Mesendoderm (in vitro differentiated cells): ENCODE measurements around the gene PARD6A.

Experiments used
- DNase-seq: peaks from one replicate; pipeline ENCODE4 v3.0.0; 2013
- H2AK5ac ChIP-seq: 2 replicates; pipeline ENCODE4 v1.6.1; 2013; ENCODE audit warnings: low read length, inconsistent platforms
- H2BK120ac ChIP-seq: 2 replicates; pipeline ENCODE4 v1.6.1; 2013; ENCODE audit warnings: low read depth, mild to moderate bottlenecking, low read length, moderate library complexity, mixed read lengths
- H2BK15ac ChIP-seq: replicated peaks from 2 replicates; pipeline ENCODE4 v1.6.1; 2013; ENCODE audit warnings: low read depth, mild to moderate bottlenecking, moderate library complexity
- H2BK5ac ChIP-seq: 2 replicates; pipeline ENCODE4 v1.6.1; 2013; ENCODE audit warnings: low read length, inconsistent platforms
- H3K18ac ChIP-seq: 2 replicates; pipeline ENCODE4 v1.6.1; 2013; ENCODE audit warnings: mild to moderate bottlenecking, low read length, mixed read lengths
- H3K23ac ChIP-seq: one replicate; pipeline ENCODE4 v1.6.1; 2013; ENCODE audit warnings: low read length
- H3K27ac ChIP-seq: 2 replicates; pipeline ENCODE4 v1.5.1; 2013; ENCODE audit warnings: low read depth, mild to moderate bottlenecking, inconsistent platforms, low read length, moderate library complexity
- H3K27me3 ChIP-seq: 2 replicates; pipeline ENCODE4 v1.6.1; 2013; ENCODE audit warnings: low read length, control low read depth, mild to moderate bottlenecking, inconsistent platforms; ENCODE audit not compliant: insufficient read depth, poor library complexity
- H3K36me3 ChIP-seq: 2 replicates; pipeline ENCODE4 v1.6.1; 2013; ENCODE audit warnings: low read length, inconsistent platforms; ENCODE audit not compliant: control insufficient read depth, insufficient read depth
- H3K4ac ChIP-seq: one replicate; pipeline ENCODE4 v1.6.1; 2013; ENCODE audit warnings: low read depth, mild to moderate bottlenecking, low read length, moderate library complexity
- H3K4me1 ChIP-seq: 2 replicates; pipeline ENCODE4 v1.6.1; 2013; ENCODE audit warnings: low read depth, low read length, inconsistent platforms; ENCODE audit not compliant: control insufficient read depth
- H3K4me2 ChIP-seq: 2 replicates; pipeline ENCODE4 v1.6.1; 2013; ENCODE audit warnings: low read length
- H3K4me3 ChIP-seq: 2 replicates; pipeline ENCODE4 v1.5.1; 2013; ENCODE audit warnings: mild to moderate bottlenecking, low read length
- H3K56ac ChIP-seq: one replicate; pipeline ENCODE4 v1.6.1; 2013; ENCODE audit warnings: low read length
- H3K79me1 ChIP-seq: 2 replicates; pipeline ENCODE4 v1.6.1; 2013; ENCODE audit warnings: low read length, inconsistent platforms
- H3K79me2 ChIP-seq: 2 replicates; pipeline ENCODE4 v1.6.1; 2013; ENCODE audit warnings: mild to moderate bottlenecking, low read length; ENCODE audit not compliant: control insufficient read depth, insufficient read depth
- H3K9ac ChIP-seq: 2 replicates; pipeline ENCODE4 v1.6.1; 2013; ENCODE audit warnings: low read length, inconsistent platforms
- H4K5ac ChIP-seq: one replicate; pipeline ENCODE4 v1.6.1; 2013; ENCODE audit warnings: low read length
- H4K8ac ChIP-seq: one replicate; pipeline ENCODE4 v1.6.1; 2013; ENCODE audit warnings: low read depth, mild to moderate bottlenecking, control low read depth, low read length, moderate library complexity
- WGBS: extraction: QIAGEN DNeasy Blood & Tissue Kit; methylation state at CpG from one replicate; pipeline ENCODE4 v1.1.7; 2013; ENCODE audit warnings: low lambda C conversion rate, missing lambda C conversion rate; ENCODE audit not compliant: insufficient coverage; ENCODE audit errors: extremely low coverage; 5-methylcytosine and 5-hydroxymethylcytosine counted together

PARD6A gene

DNA sequence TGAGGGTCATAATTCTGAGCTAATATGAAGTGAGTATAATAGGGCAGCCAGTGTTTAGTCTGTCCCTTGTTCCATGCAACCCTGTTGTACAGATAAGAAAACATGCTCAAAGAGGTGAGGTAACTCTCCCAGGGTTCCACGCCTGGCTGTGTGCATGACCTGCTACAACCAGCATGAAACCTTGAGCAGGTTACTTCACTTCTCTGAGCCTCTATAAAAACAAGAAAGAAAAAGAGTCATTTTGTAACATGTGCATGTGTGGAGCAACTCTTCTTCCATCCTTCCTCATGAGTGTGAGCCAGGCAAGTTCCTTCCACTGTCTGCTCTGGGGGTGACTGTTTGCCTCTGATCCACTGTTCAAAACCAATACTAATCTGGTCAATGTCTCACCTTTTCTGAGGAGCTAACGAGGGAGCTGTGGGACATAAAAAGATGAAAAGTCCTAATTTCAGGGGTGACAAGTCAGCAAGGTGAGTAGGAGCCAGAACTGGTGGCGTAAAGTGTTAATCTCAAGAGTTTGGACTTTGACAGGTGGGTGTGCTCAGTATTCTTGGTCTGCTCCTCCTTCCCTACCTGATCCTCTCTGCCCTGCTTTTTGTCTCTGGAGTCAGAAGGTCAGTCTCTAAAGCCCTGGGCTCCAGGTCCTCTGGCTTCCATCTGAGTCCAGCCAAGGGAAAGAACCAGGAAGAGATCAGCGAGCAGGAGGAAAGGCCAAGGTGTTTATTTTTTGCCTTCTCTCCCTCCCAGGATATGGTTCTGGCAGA is 36.8 kb downstream of the PARD6A start:
- H4K8ac ChIP-seq, result no peak overlapping the region
- H2AK5ac ChIP-seq, result no peak overlapping the region
- H3K9ac ChIP-seq, result no peak overlapping the region
- H2BK15ac ChIP-seq, result no peak overlapping the region
- peaks cover 7% of the 10 kb centered on the region for H3K79me1 ChIP-seq
- no peak overlapping the region for H4K5ac ChIP-seq
- no peak overlapping the region for H2BK5ac ChIP-seq
- no peaks in the 10 kb centered on the region for H3K36me3 ChIP-seq
- no peak overlapping the region for H2BK120ac ChIP-seq
- H3K79me2 ChIP-seq, result no peaks in the 10 kb centered on the region
- H3K4me1 ChIP-seq, result no peaks in the 10 kb centered on the region
- H3K23ac ChIP-seq, result no peak overlapping the region
- no peak overlapping the region for H3K4me2 ChIP-seq
- H3K56ac ChIP-seq, result no peak overlapping the region
- H3K27me3 ChIP-seq, result no peaks in the 10 kb centered on the region
- DNase-seq, result no peak
- no peak overlapping the region for H3K4ac ChIP-seq
- no peak overlapping the region for H3K18ac ChIP-seq
- no CpG with 5 or more reads among the region's 4 CpGs for whole genome bisulfite sequencing
- H3K4me3 ChIP-seq, result no peak overlapping the region
- H3K27ac ChIP-seq, result no peak overlapping the region

DNA sequence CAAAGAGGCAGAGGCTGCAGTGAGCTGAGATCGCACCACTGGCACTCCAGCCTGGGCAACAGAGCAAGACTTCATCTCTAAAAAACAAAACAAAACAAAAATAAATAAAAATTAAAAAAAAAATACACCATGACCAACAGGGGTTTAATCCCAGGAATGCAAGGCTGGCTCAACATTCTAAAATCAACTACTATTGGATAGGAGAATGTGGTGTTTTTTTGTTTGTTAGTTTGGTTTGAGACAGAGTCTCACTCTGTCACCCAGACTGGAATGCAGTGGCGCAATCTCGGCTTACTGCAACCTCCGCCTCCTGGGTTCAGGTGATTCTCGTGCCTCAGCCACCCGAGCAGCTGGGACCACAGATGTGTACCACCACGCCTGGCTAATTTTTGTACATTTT is 38.5 kb downstream of the PARD6A start:
- WGBS, result no CpG with 5 or more reads among the region's 7 CpGs
- no peak overlapping the region for H3K9ac ChIP-seq
- H3K27me3 ChIP-seq, result no peaks in the 10 kb centered on the region
- H3K4ac ChIP-seq, result no peak overlapping the region
- H2AK5ac ChIP-seq, result no peak overlapping the region
- H2BK5ac ChIP-seq, result no peak overlapping the region
- H4K8ac ChIP-seq, result no peak overlapping the region
- no peak overlapping the region for H2BK120ac ChIP-seq
- H3K79me1 ChIP-seq, result peaks cover 7% of the 10 kb centered on the region
- H3K4me3 ChIP-seq, result no peak overlapping the region
- H3K23ac ChIP-seq, result no peak overlapping the region
- H3K27ac ChIP-seq, result no peak overlapping the region
- no peak overlapping the region for H4K5ac ChIP-seq
- no peaks in the 10 kb centered on the region for H3K79me2 ChIP-seq
- H2BK15ac ChIP-seq, result no peak overlapping the region
- H3K4me2 ChIP-seq, result no peak overlapping the region
- no peaks in the 10 kb centered on the region for H3K36me3 ChIP-seq
- no peak overlapping the region for H3K56ac ChIP-seq
- H3K18ac ChIP-seq, result no peak overlapping the region
- H3K4me1 ChIP-seq, result no peaks in the 10 kb centered on the region
- no peak for DNase-seq

DNA sequence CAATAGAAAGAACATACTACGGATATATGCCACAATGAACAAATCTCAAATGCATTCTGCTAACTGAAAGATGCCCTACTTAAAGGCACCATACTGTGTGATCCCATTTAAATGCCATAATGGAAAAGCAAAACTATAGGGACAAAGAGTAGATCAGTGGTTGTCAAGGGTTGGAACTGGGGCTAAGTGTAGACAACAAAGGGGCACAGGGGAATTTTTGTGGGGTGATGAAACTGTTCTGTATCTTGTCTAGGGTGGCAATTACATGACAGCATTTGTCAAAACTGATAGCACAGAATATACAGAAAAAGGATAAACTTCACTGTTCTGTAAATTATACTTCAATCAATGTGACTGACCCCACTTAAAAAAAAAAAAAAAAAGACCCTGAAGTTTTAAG is 40.7 kb downstream of the PARD6A start:
- no CpG with 5 or more reads among the region's 1 CpG for whole genome bisulfite sequencing
- Histone ChIP-seq H3K56ac (no peak overlapping the region), H3K9ac (no peak overlapping the region), H3K79me1 (peaks cover 9% of the 10 kb centered on the region), H3K79me2 (no peaks in the 10 kb centered on the region), H2AK5ac (no peak overlapping the region), H2BK120ac (no peak overlapping the region), H2BK15ac (no peak overlapping the region), H3K36me3 (no peaks in the 10 kb centered on the region), H3K4me1 (no peaks in the 10 kb centered on the region), H3K4ac (no peak overlapping the region), H3K27ac (no peak overlapping the region), H2BK5ac (no peak overlapping the region), H3K27me3 (no peaks in the 10 kb centered on the region), H3K4me3 (no peak overlapping the region), H4K8ac (no peak overlapping the region), H3K23ac (no peak overlapping the region), H3K4me2 (no peak overlapping the region), H3K18ac (no peak overlapping the region), H4K5ac (no peak overlapping the region)
- DNase-seq, result no peak

GRCh38 chr16:67702130-67702529 is 41.4 kb downstream of the PARD6A start:
- DNase-seq, result no peak
- peaks cover 9% of the 10 kb centered on the region for H3K79me1 ChIP-seq
- no peak overlapping the region for H4K8ac ChIP-seq
- H3K9ac ChIP-seq, result no peak overlapping the region
- no peak overlapping the region for H3K56ac ChIP-seq
- no peak overlapping the region for H3K18ac ChIP-seq
- no peak overlapping the region for H2BK15ac ChIP-seq
- no peaks in the 10 kb centered on the region for H3K27me3 ChIP-seq
- no peaks in the 10 kb centered on the region for H3K4me1 ChIP-seq
- no peak overlapping the region for H2BK120ac ChIP-seq
- H3K4ac ChIP-seq, result no peak overlapping the region
- no peak overlapping the region for H3K4me2 ChIP-seq
- no peaks in the 10 kb centered on the region for H3K36me3 ChIP-seq
- no peaks in the 10 kb centered on the region for H3K79me2 ChIP-seq
- no peak overlapping the region for H2AK5ac ChIP-seq
- no peak overlapping the region for H3K4me3 ChIP-seq
- no peak overlapping the region for H4K5ac ChIP-seq
- no peak overlapping the region for H3K23ac ChIP-seq
- no peak overlapping the region for H3K27ac ChIP-seq
- no peak overlapping the region for H2BK5ac ChIP-seq
- no CpG with 5 or more reads among the region's 4 CpGs for WGBS

- Histone ChIP-seq H3K79me1 (peaks cover 5% of the 10 kb centered on the region), H3K79me2 (peaks cover 2% of the 10 kb centered on the region), H3K4ac (no peak overlapping the region), H2AK5ac (no peak overlapping the region), H4K5ac (no peak overlapping the region), H2BK120ac (no peak overlapping the region), H3K27ac (no peak overlapping the region), H3K4me3 (no peak overlapping the region), H3K36me3 (no peaks in the 10 kb centered on the region), H3K56ac (no peak overlapping the region), H3K4me1 (no peaks in the 10 kb centered on the region), H3K9ac (no peak overlapping the region), H3K23ac (no peak overlapping the region), H3K4me2 (no peak overlapping the region), H3K18ac (no peak overlapping the region), H4K8ac (no peak overlapping the region), H3K27me3 (no peaks in the 10 kb centered on the region), H2BK15ac (no peak overlapping the region), H2BK5ac (no peak overlapping the region)
- no CpG with 5 or more reads among the region's 2 CpGs for WGBS
- DNase-seq, result no peak
Observed at GRCh38 chr16:67703626-67704025, 42.9 kb downstream of the PARD6A start.

DNA sequence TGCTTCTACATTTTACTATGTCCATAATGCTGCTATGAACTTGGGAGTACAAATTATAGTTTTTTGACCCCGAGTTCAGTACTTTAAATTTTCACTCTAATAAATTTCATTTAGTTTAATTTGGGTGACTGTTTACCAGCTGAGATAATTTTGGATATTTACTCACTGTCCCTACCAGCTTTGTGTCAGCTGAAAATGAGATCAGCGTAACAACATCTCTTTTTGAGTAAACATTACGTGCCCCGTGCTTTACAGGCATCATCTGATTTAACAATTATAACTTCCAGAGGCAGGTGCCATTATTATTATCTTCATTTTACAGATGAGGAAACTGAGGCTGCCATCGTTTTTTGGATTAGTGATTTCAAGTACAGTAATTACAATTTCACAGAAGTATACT is 43.4 kb downstream of the PARD6A start:
- Histone ChIP-seq H3K56ac (no peak overlapping the region), H3K4me1 (no peaks in the 10 kb centered on the region), H3K27me3 (no peaks in the 10 kb centered on the region), H3K9ac (no peak overlapping the region), H4K5ac (no peak overlapping the region), H3K4me3 (no peak overlapping the region), H3K4me2 (no peak overlapping the region), H3K18ac (no peak overlapping the region), H3K27ac (no peak overlapping the region), H2BK120ac (no peak overlapping the region), H3K36me3 (no peaks in the 10 kb centered on the region), H2AK5ac (no peak overlapping the region), H3K79me2 (peaks cover 2% of the 10 kb centered on the region), H4K8ac (no peak overlapping the region), H3K4ac (no peak overlapping the region), H3K79me1 (peaks cover 5% of the 10 kb centered on the region), H3K23ac (no peak overlapping the region), H2BK5ac (no peak overlapping the region), H2BK15ac (no peak overlapping the region)
- no peak for DNase-seq
- WGBS, result no CpG with 5 or more reads among the region's 5 CpGs
